ENCODE measurements around the gene RSRP1. TPM values are rescaled to one million over a fixed set of nuclear protein-coding genes. Genes with fewer than 3 reads are reported as not detected.
"Not testable (repeated sequence)": the region's sequence is repeated elsewhere in the genome, so short reads cannot be mapped to it uniquely, and the experiment has no call there.

The RSRP1 gene
- total RNA-seq: 10 to 100 TPM; 63.1 to 67.6 TPM

DNA sequence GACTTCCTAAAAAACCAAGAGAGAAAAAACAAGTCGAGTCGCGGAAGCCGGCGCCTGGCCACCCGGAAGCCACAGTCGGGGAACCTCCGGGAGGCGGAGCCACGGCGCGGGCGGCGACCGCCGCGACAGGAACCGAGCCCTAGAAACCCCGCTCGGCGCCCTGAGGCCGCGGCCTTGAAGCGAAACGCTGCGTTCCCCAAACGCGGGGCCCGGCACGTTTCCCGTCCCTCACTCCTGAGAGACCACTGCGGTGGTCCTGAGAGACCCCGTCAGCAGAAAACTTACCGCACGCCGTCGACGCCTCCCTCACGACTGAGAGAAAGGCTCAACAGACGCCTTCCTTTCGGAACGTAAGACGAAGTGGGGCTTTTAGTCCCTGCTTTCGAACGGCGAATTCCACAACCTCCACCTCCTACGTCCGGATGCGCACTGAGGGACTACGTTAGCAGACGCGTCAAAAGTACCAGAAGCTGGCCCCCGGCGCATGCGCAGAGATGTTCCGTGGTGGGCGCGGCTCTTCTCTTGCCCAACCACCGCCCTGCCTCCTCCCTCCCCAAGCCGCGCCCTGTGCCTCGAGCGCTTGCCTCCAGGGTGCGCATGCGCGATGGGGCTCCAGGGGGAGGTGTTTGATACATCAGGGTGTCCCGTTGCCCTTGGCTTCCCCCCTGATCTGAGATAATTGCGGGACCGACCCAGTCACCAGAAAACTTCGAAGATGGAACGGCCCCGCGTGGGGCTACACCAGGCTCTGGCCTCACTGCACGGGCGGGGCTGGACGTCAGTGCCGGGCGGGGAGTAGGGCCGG lies at the start of gene RSRP1:
Gene RSRP1, minus strand, starts transcription at position 431 of the 805 bp plus-strand sequence. CDS start 491 bp downstream, outside the sequence.
- peaks cover 42% of the 10 kb centered on the region for H3K36me3 Mint-ChIP-seq
- no peaks in the 10 kb centered on the region for H3K27me3 Mint-ChIP-seq
- no peaks in the 10 kb centered on the region for H3K9me3 Mint-ChIP-seq
- DNase-seq: peak; percentile 100
- peak within 1 kb of the TSS; percentile 88 for H3K4me3 Mint-ChIP-seq
- H3K27ac Mint-ChIP-seq: peak within 1 kb of the TSS; percentile 99
- peaks cover 37% of the 10 kb centered on the region for H3K4me1 Mint-ChIP-seq

DNA sequence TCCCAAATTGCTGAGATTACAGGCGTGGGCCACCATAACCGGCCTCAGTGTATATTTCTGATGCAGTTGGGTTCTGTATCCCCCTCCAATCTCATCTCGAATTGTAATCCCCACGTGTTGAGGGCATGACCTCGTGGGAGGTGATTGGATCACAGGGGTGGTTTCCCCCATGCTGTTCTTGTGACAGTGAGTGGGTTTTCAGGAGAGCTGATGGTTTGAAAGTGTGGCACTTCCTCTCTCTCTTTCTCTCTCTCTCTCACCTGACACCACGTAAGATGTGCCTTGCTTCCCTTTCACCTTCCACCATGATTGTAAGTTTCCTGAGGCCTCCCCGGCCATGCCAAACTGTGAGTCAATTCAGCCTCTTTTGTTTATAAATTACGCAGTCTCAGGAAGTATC lies 49.2 kb upstream of the RSRP1 start:
- H3K4me3 Mint-ChIP-seq, DNase-seq, H3K27ac Mint-ChIP-seq, H3K9me3 Mint-ChIP-seq, H3K27me3 Mint-ChIP-seq, H3K36me3 Mint-ChIP-seq, H3K4me1 Mint-ChIP-seq: not testable (repeated sequence)

GRCh38 chr1:25294889-25295826 lies 47.9 kb upstream of the RSRP1 start:
- not testable (repeated sequence) for DNase-seq, H3K4me3 Mint-ChIP-seq, H3K36me3 Mint-ChIP-seq, H3K27me3 Mint-ChIP-seq, H3K9me3 Mint-ChIP-seq, H3K27ac Mint-ChIP-seq, H3K4me1 Mint-ChIP-seq

- not testable (repeated sequence) for H3K27me3 Mint-ChIP-seq, DNase-seq, H3K9me3 Mint-ChIP-seq, H3K36me3 Mint-ChIP-seq, H3K4me3 Mint-ChIP-seq, H3K4me1 Mint-ChIP-seq, H3K27ac Mint-ChIP-seq
These were observed 46.2 kb upstream of the RSRP1 start for GRCh38 chr1:25293426-25293825.

DNA sequence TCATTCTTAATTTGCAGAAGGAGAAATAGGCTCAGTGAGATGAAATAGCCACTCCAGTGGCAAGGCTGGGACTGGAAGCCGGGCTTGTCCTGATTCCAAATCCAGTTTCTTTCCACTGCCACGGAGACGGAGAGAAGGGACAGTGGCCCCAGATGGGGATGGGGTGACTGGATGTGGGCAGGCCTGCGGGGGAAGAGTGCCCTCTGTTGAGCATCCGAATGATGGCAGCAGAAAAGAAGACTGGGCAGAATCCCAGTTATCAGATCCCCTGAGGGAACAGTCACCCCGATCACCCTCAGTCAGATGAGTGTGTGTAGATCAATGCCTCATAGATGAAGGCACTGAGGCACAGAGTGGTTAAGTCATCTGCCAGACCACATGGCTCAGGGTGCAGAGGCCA lies 42.8 kb upstream of the RSRP1 start:
- not testable (repeated sequence) for H3K9me3 Mint-ChIP-seq, H3K4me3 Mint-ChIP-seq, H3K27ac Mint-ChIP-seq, H3K36me3 Mint-ChIP-seq, H3K4me1 Mint-ChIP-seq, H3K27me3 Mint-ChIP-seq, DNase-seq

- not testable (repeated sequence) for H3K27me3 Mint-ChIP-seq, H3K4me3 Mint-ChIP-seq, H3K4me1 Mint-ChIP-seq, DNase-seq, H3K27ac Mint-ChIP-seq, H3K9me3 Mint-ChIP-seq, H3K36me3 Mint-ChIP-seq
These were observed 41.4 kb upstream of the RSRP1 start for GRCh38 chr1:25288573-25289101.

GRCh38 chr1:25287164-25287563 lies 39.9 kb upstream of the RSRP1 start:
- H3K27ac Mint-ChIP-seq, H3K4me3 Mint-ChIP-seq, H3K4me1 Mint-ChIP-seq, H3K9me3 Mint-ChIP-seq, DNase-seq, H3K36me3 Mint-ChIP-seq, H3K27me3 Mint-ChIP-seq: not testable (repeated sequence)

DNA sequence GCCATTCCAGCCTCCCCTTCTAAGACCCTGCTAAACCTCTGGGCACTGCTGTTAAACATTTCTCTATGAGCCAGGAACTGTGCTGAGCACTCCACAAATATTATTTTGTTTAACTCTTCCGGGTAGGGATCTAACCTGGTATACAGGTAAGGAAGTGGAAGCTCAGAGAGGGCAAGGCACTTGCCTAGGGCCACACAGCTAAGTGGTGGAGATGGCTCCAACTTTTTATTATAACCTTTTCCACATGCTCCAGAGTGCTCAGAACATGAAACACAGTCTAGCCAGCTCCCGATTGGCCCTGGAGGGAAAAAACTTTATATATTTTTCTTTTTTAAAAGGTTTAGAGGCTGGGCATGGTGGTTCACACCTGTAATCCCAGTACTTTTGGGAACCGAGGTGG lies 38.6 kb upstream of the RSRP1 start:
- H3K4me1 Mint-ChIP-seq, H3K36me3 Mint-ChIP-seq, H3K27me3 Mint-ChIP-seq, DNase-seq, H3K4me3 Mint-ChIP-seq, H3K9me3 Mint-ChIP-seq, H3K27ac Mint-ChIP-seq: not testable (repeated sequence)

GRCh38 chr1:25279693-25280111 lies 32.4 kb upstream of the RSRP1 start:
- H3K4me1 Mint-ChIP-seq, H3K4me3 Mint-ChIP-seq, DNase-seq, H3K27ac Mint-ChIP-seq, H3K36me3 Mint-ChIP-seq, H3K9me3 Mint-ChIP-seq, H3K27me3 Mint-ChIP-seq: not testable (repeated sequence)

GRCh38 chr1:25278790-25279189 lies 31.5 kb upstream of the RSRP1 start:
- DNase-seq, H3K9me3 Mint-ChIP-seq, H3K4me1 Mint-ChIP-seq, H3K4me3 Mint-ChIP-seq, H3K27me3 Mint-ChIP-seq, H3K27ac Mint-ChIP-seq, H3K36me3 Mint-ChIP-seq: not testable (repeated sequence)

GRCh38 chr1:25278358-25278757 lies 31.1 kb upstream of the RSRP1 start:
- not testable (repeated sequence) for H3K27ac Mint-ChIP-seq, DNase-seq, H3K27me3 Mint-ChIP-seq, H3K9me3 Mint-ChIP-seq, H3K4me3 Mint-ChIP-seq, H3K36me3 Mint-ChIP-seq, H3K4me1 Mint-ChIP-seq

- H3K27ac Mint-ChIP-seq, H3K27me3 Mint-ChIP-seq, H3K4me1 Mint-ChIP-seq, DNase-seq, H3K9me3 Mint-ChIP-seq, H3K4me3 Mint-ChIP-seq, H3K36me3 Mint-ChIP-seq: not testable (repeated sequence)
These were observed 30.0 kb upstream of the RSRP1 start for GRCh38 chr1:25277295-25277694.

DNA sequence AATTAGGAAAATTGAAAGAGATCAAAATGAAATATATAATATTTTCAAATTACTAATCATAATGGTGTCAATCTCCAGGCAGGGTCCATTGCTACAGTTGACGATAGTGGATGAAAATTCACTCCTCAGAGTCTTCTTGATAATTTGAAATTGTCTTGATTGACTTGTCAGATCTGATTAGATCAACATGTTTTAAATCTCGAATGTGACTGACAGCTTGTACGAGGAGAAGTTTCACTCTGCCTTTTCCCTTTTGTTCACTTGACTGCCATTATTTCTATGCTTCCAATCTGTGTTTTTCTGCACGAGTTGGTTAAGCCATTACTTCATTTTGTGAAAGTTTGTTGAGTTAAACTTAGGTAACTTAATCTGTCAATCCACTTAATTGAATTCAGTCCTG lies 28.4 kb upstream of the RSRP1 start:
- not testable (repeated sequence) for H3K9me3 Mint-ChIP-seq, H3K36me3 Mint-ChIP-seq, DNase-seq, H3K4me1 Mint-ChIP-seq, H3K4me3 Mint-ChIP-seq, H3K27ac Mint-ChIP-seq, H3K27me3 Mint-ChIP-seq

- not testable (repeated sequence) for H3K27me3 Mint-ChIP-seq, DNase-seq, H3K4me1 Mint-ChIP-seq, H3K9me3 Mint-ChIP-seq, H3K27ac Mint-ChIP-seq, H3K4me3 Mint-ChIP-seq, H3K36me3 Mint-ChIP-seq
These were observed 25.0 kb upstream of the RSRP1 start, which contains the start of gene RHD for GRCh38 chr1:25272238-25272637. TSS of gene RHD (plus strand) at chr1:25272509. CDS start at chr1:25272548, 39 bp downstream.

- H3K4me1 Mint-ChIP-seq, H3K9me3 Mint-ChIP-seq, H3K36me3 Mint-ChIP-seq, DNase-seq, H3K27me3 Mint-ChIP-seq: not testable (repeated sequence)
- Mint-ChIP-seq H3K4me3 (peak overlapping the region; percentile 72), H3K27ac (peak overlapping the region; percentile 51)
These were observed 21.0 kb upstream of the RSRP1 start for GRCh38 chr1:25268143-25268760.

Measured in activated naive CD8-positive, alpha-beta T cell treated with anti-CD3 and anti-CD28 coated beads for 36 hours (primary cell).